Aorta (tissue), 5 donors: ENCODE data around the gene IL21R. TPM values are rescaled to one million over a fixed set of nuclear protein-coding genes. Genes with fewer than 3 reads are reported as not detected.
A peak's percentile ranks its signal among the peaks of the same experiment; 100 is the strongest.

Source experiments
- ATAC-seq: fragments of 200-7000 bp; cut with Tn5 transposase; one replicate; pipeline ENCODE4 v1.9.1; 2022; ENCODE audit warnings: moderate library complexity; ENCODE audit not compliant: low FRiP score
- DNase-seq, 2 donors: peaks; one replicate each; pipeline ENCODE4 v3.0.0-alpha.2; 2020
- H3K27ac ChIP-seq, 2 donors: one replicate each; pipeline ENCODE4 v1.5.1; 2013; ENCODE audit warnings: low read length in 2 of 2, mild to moderate bottlenecking in 2 of 2, moderate library complexity in 2 of 2, control low read depth in 1 of 2, inconsistent platforms in 1 of 2, low read depth in 1 of 2
- H3K27me3 ChIP-seq, 2 donors: one replicate each; pipeline ENCODE4 v1.6.1; 2013; ENCODE audit warnings: control low read depth in 1 of 2, low read length in 1 of 2, mild to moderate bottlenecking in 1 of 2, moderate library complexity in 1 of 2; ENCODE audit not compliant: insufficient read depth in 2 of 2, control insufficient read depth in 1 of 2
- H3K36me3 ChIP-seq, 2 donors: one replicate each; pipeline ENCODE4 v1.6.1; 2013; ENCODE audit warnings: control low read depth in 1 of 2, low read length in 1 of 2, mild to moderate bottlenecking in 1 of 2; ENCODE audit not compliant: insufficient read depth in 2 of 2, control insufficient read depth in 1 of 2
- H3K4me1 ChIP-seq, 2 donors: one replicate each; pipeline ENCODE4 v1.6.1; 2013; ENCODE audit warnings: low read length in 2 of 2, control low read depth in 1 of 2, mild to moderate bottlenecking in 1 of 2, moderate library complexity in 1 of 2; ENCODE audit not compliant: insufficient read depth in 2 of 2, control insufficient read depth in 1 of 2
- H3K4me3 ChIP-seq, 2 donors: one replicate each; pipeline ENCODE4 v1.5.1; 2013; ENCODE audit warnings: low read length in 2 of 2, control low read depth in 1 of 2, mild to moderate bottlenecking in 1 of 2
- H3K9me3 ChIP-seq: one replicate; pipeline ENCODE4 v1.6.1; 2013; ENCODE audit warnings: mild to moderate bottlenecking, low read length; ENCODE audit not compliant: control insufficient read depth
- WGBS, 2 donors: extraction: QIAGEN DNeasy Blood & Tissue Kit; methylation state at CpG; one replicate each; pipeline ENCODE4 v1.1.7; 2013; 5-methylcytosine and 5-hydroxymethylcytosine counted together
- intact Hi-C, 2 donors: fragments of 100-400 bp; cut with DNase I; formaldehyde crosslinking; loops; one replicate each; pipeline versions ENCODE4 v1.14.2 to v1.15.0; 2022
- polyA plus RNA-seq, 2 donors: library from polyadenylated mRNA; stranded (reverse); fragments of 200-250 nt; gene quantifications; one replicate each; pipeline ENCODE4 v1.2.3, GENCODE V29; 2013
- total RNA-seq, 2 donors: library from RNA; stranded (reverse); fragmentation: NEBNext Ultra II Directional; extraction: Animal tissue kit (Norgen Biotek cat#: 25700); gene quantifications; one replicate each; pipeline ENCODE4 v1.2.1, GENCODE V29; 2021
- donor health status: healthy with polysubstance abuse.
- donor health status: Bipolar disorder and iron deficiency.
- donor health status: DM: no; HTN: no; CAD: no.
- donor health status: DM: no; HTN: no; CAD: no.
- donor health status: DM: yes; HTN: yes; CAD: no.

The IL21R gene
- total and polyA plus RNA-seq, 4 donors, result 0.08 to 3.8 (median 0.65) TPM; not detected in 1

DNA sequence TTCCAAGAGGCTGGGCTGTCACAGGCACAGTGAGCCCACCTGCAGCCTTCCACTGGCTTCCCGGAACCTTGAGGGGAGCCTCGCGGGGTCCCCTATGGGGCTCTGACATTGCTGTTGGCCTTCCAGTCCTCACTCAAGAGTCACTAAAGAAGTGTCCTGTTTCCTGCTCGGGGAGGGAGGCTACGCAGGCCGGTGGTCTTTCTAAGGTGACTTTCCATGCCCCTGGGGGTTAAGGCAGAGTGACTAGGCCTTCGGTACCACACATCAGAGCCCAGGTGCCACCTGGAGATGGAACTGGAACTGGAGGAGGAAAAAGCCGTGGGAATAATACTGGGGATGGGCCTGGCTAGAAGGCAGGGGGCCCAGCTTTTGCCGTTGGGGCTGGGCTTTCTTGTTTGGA lies 72.1 kb downstream of the IL21R start:
- Histone ChIP-seq H3K4me3 (no peak overlapping the region), H3K27me3 (no peaks in the 10 kb centered on the region), H3K27ac (no peak overlapping the region), H3K4me1 (no peaks in the 10 kb centered on the region), H3K9me3 (no peaks in the 10 kb centered on the region), H3K36me3 (peaks cover 0 to 7% of the 10 kb centered on the region in 2 donors)
- WGBS, 2 donors, result 89 to 94% methylated on average over 9 of the region's 9 CpGs
- ATAC-seq (no peak), DNase-seq (peak; percentile 21 to 42)
- intact Hi-C loops, result no loop called here

DNA sequence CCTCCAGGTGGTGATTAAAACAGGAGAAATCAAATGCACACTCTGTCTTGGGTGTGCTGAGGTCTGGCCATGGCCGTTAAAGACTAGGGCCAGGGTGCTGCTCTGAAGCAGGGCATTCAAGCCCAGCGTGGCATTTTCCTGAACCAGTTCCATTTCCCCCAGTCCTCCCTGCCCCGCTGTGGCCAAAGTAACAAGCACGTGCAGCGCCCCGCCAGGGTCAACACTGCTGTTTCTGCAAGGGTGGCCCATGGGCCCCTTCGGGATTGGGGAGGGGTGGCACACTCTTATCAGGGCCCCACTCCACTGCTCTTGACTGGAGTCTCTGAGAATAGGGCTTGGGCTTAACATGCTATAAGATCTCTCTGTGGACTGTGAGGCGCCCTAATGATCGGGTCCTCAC lies 72.9 kb downstream of the IL21R start:
- Histone ChIP-seq H3K27me3 (no peaks in the 10 kb centered on the region), H3K9me3 (no peaks in the 10 kb centered on the region), H3K4me1 (no peaks in the 10 kb centered on the region), H3K36me3 (peaks cover 0 to under 1% of the 10 kb centered on the region in 2 donors), H3K27ac (no peak overlapping the region), H3K4me3 (no peak overlapping the region)
- 76 to 83% methylated on average over 9 of the region's 9 CpGs for WGBS, 2 donors
- intact Hi-C loops, result no loop called here
- ATAC-seq (no peak), DNase-seq (peak; percentile 44 to 66)

DNA sequence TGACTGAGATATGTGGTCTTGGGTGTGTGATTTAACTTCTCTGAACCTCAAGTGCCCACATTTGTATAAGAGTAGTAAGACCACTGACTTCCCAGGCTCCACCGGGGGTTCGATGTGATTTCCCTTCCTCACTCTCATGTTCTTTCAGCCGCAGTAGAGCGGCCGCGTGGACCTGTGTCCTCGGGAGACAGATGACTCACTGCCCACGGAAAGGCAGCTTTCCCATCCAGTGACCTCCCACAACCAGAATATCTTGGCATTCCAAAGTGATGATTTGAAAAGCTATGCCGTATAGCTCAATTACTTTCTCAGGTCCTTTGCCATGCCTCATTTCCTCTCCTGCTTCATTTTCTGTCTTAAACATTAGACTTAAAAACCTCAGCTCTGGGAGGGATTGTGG lies 73.6 kb downstream of the IL21R start:
- Histone ChIP-seq H3K4me3 (no peak overlapping the region), H3K27me3 (no peaks in the 10 kb centered on the region), H3K27ac (no peak overlapping the region), H3K9me3 (no peaks in the 10 kb centered on the region), H3K4me1 (no peaks in the 10 kb centered on the region), H3K36me3 (no peaks in the 10 kb centered on the region)
- intact Hi-C loops, result no loop called here
- 39 to 44% methylated on average over 9 of the region's 9 CpGs for WGBS, 2 donors
- ATAC-seq (no peak), DNase-seq (peak; percentile 46 to 54)

DNA sequence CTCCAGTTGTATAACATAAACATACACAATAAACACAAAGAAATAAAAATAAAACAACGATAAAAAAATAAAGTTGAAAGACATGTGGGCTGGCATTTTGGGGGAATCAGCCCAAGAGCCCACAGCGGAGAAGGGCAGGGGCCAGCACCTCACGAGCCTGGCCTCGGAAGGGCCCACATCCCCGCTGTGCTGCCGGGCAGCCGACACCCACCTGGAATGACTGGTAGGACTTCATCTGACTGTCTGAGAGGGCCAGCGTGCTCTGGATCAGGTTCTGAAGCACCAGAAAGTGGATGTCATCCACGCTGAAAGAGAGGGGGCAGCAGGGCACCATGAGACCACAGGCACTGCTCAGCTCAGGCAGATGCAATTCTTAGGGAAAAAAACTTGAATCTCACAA lies 74.3 kb downstream of the IL21R start:
- ATAC-seq (no peak), DNase-seq (peak; percentile 24 to 25)
- no peak overlapping the region for H3K4me3 ChIP-seq
- peaks cover 0 to 3% of the 10 kb centered on the region in 2 donors for H3K36me3 ChIP-seq
- WGBS, 2 donors, result 89 to 94% methylated on average over 9 of the region's 9 CpGs
- no peaks in the 10 kb centered on the region for H3K4me1 ChIP-seq
- no peak overlapping the region for H3K27ac ChIP-seq
- H3K27me3 ChIP-seq, result no peaks in the 10 kb centered on the region
- H3K9me3 ChIP-seq, result no peaks in the 10 kb centered on the region
- intact Hi-C loops, result no loop called here

DNA sequence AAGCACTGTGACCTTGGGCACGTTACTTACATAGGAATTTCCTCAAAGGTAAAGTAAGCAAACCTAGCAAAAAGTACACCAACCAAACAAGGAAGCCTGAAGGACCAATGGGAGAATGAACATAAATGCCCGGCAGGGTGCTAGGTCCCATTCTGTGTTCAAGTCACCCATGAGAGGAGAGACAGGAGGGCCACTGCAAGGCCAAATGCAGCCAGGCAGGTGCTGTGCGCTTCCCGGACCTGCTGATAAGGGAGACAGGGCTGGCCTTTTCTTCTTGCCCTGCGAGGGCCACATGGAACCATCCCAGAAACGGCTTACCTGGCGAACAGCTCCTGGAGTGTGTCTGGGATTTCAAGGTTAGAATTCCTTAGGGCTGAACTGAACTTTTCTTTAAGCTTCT lies 78.8 kb downstream of the IL21R start:
- intact Hi-C loops, result no loop called here
- no peak for ATAC-seq
- H3K9me3 ChIP-seq, result no peaks in the 10 kb centered on the region
- peaks cover 4 to 31% of the 10 kb centered on the region in 2 donors for H3K36me3 ChIP-seq
- H3K4me1 ChIP-seq, result no peaks in the 10 kb centered on the region
- H3K27ac ChIP-seq, result no peak overlapping the region
- peak; percentile 22 to 69 for DNase-seq
- WGBS, 2 donors, result 89 to 91% methylated on average over 7 of the region's 7 CpGs
- no peaks in the 10 kb centered on the region for H3K27me3 ChIP-seq
- no peak overlapping the region for H3K4me3 ChIP-seq

DNA sequence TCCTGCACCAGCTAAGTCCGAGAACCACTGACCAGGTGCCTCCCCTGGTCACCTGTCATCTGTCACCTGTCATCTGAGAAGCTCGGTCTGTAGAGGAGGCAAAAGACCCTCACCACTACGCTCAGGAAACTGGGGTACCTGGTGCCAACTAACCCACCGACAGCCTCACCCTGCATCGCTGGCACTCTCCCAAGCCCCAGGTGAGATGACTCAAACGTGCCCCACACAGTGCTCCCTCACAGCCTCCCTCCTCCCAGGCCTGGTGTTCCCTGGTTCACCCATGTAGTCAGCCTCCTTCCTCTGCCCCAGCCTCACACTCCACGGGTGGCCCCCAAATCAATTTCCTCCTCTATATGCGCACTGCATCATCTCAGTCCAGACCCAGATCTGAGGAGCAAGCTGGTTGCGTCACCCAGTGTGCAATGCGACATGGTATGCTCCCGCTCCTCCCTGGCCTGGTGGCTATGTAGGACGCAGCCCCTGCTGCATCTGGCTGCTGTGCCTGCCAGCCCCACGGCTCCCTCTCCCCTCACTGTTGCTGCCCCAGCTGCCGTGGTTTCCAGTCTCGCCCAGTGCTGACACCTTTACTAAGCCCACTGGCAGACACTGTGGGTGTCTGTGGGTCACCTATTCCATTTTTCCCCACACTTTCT lies 79.4 kb downstream of the IL21R start:
- H3K4me1 ChIP-seq, result no peaks in the 10 kb centered on the region
- H3K27ac ChIP-seq, result no peak overlapping the region
- H3K4me3 ChIP-seq, result no peak overlapping the region
- intact Hi-C loops, result no loop called here
- no peaks in the 10 kb centered on the region for H3K9me3 ChIP-seq
- peaks cover 7 to 32% of the 10 kb centered on the region in 2 donors for H3K36me3 ChIP-seq
- DNase-seq (peak; percentile 26 to 64), ATAC-seq (peak; percentile 13)
- WGBS, 2 donors, result 89 to 90% methylated on average over 15 of the region's 15 CpGs
- no peaks in the 10 kb centered on the region for H3K27me3 ChIP-seq

DNA sequence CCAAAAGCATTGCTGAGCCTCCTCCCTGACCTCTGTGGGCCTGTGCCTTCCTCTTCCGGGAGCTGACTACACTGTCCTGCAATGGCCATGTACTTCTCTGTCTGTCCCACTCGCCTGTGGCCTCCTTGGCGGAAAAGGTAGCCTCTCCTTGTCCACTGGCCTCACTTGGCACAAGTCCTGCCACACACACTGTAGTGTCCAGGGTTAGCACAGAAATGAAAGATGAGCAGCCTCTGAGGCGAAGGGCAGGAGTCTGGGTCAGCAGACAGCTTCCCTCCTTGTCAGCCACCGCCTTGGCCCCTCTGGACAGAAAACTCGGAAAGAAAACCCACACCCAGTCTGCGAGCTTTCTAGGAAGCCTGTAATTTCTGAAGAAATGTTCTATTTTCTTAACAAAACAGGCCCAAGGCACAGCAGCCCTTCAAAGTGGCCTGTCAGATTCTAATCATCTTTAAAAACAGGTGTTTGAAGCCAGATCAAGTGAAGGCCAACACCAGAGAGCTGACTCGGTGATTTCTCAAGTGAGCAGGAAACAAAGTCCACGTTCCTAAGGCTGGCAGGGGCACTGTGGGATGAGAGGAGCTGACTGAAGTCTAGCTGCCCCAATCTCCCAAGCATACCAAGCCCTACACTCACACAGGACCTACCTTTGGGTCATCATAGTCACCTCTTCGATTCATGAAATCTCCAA lies 80.6 kb downstream of the IL21R start:
- intact Hi-C loops, result no loop called here
- no peak overlapping the region for H3K4me3 ChIP-seq
- H3K9me3 ChIP-seq, result no peaks in the 10 kb centered on the region
- H3K4me1 ChIP-seq, result no peaks in the 10 kb centered on the region
- DNase-seq, result peak in 1 of 2 donors; percentile 48
- ATAC-seq, result no peak
- H3K36me3 ChIP-seq, result peaks cover 7 to 34% of the 10 kb centered on the region in 2 donors
- H3K27me3 ChIP-seq, result no peaks in the 10 kb centered on the region
- H3K27ac ChIP-seq, result no peak overlapping the region
- WGBS, 2 donors, result 89 to 90% methylated on average over 10 of the region's 10 CpGs

DNA sequence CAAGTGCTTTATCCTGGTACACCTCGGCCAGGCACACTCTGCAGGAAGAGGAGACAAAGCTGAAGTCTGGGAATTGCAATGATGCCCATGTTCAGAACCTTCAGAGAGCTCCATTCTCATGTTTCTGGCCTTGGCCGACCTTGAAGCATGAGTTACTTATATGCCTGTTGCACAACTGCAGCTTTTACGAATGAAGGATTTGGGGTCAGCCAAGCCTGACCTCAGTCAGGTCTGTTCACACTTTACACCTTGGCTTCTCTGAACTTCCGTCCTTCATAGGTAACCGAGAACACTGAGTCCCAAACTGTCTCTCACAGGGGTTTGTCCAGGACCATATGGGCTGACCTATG lies 81.1 kb downstream of the IL21R start:
- no peaks in the 10 kb centered on the region for H3K27me3 ChIP-seq
- DNase-seq (peak in 1 of 2 donors; percentile 32), ATAC-seq (no peak)
- no peak overlapping the region for H3K4me3 ChIP-seq
- intact Hi-C loops, result no loop called here
- H3K9me3 ChIP-seq, result no peaks in the 10 kb centered on the region
- 92 to 93% methylated on average over 5 of the region's 5 CpGs for WGBS, 2 donors
- no peaks in the 10 kb centered on the region for H3K4me1 ChIP-seq
- no peak overlapping the region for H3K27ac ChIP-seq
- peaks cover 7 to 36% of the 10 kb centered on the region in 2 donors for H3K36me3 ChIP-seq

DNA sequence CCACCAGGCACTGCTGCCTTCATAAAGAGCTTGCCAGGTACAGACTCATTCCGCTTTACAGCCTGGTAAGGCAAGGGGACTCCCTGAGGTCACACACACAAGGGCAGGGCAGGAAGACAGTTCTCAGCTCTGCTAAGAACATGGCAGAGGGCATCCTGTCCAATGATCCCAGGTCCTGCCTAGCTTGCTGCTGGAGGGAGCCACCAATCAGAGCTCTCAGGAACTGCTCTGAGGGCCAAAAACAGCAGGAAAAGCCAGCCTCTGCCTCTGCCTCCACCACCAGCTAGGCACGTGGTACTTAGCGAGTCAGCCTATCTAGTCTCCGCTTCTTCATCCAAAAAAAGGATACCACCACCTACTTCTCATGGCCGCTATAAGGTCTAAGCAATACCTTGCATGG lies 81.7 kb downstream of the IL21R start:
- Histone ChIP-seq H3K9me3 (no peaks in the 10 kb centered on the region), H3K27ac (no peak overlapping the region), H3K4me1 (no peaks in the 10 kb centered on the region), H3K27me3 (no peaks in the 10 kb centered on the region), H3K4me3 (no peak overlapping the region), H3K36me3 (peaks cover 7 to 39% of the 10 kb centered on the region in 2 donors)
- ATAC-seq (peak; percentile 30), DNase-seq (peak in 1 of 2 donors; percentile 26)
- intact Hi-C loops, result no loop called here
- 87% methylated on average over 5 of the region's 5 CpGs for WGBS, 2 donors
